HepG2 (cell line): ENCODE data around the gene NRGN. TPM values are rescaled to one million over a fixed set of nuclear protein-coding genes. Genes with fewer than 3 reads are reported as not detected.

Source experiments
- ATF4 ChIP-seq, 2 experiments: fragments of 450-650 bp in 1 of 2; sonication (generic) in 1 of 2; formaldehyde crosslinking; IDR thresholded peaks; 2 replicates each; pipeline versions ENCODE4 v1.5.0 to v1.8.0; 2020 to 2022; ENCODE audit warnings: mild to moderate bottlenecking in 1 of 2, missing genetic modification reagents in 1 of 2
- CEBPG ChIP-seq: IDR thresholded peaks from 2 replicates; pipeline ENCODE4 v1.6.1; 2016
- SAP130 ChIP-seq: IDR thresholded peaks from 2 replicates; pipeline ENCODE4 v1.6.1; 2016; ENCODE audit warnings: low read depth
- TAF1 ChIP-seq: sonication (generic); formaldehyde crosslinking; IDR thresholded peaks from 2 replicates; pipeline ENCODE4 v1.4.0; 2020; ENCODE audit warnings: missing genetic modification reagents
- ZNF414 ChIP-seq: sonication (generic); formaldehyde crosslinking; IDR thresholded peaks from 2 replicates; pipeline ENCODE4 v1.5.0; 2020; ENCODE audit warnings: missing genetic modification reagents
- ZNF513 ChIP-seq: sonication (generic); formaldehyde crosslinking; conservative IDR thresholded peaks from 2 replicates; pipeline ENCODE4 v1.5.0; 2020; ENCODE audit warnings: missing genetic modification reagents
- ZNF788 ChIP-seq: sonication (generic); formaldehyde crosslinking; IDR thresholded peaks from 2 replicates; pipeline ENCODE4 v1.5.0; 2020; ENCODE audit warnings: mild to moderate bottlenecking, missing genetic modification reagents, borderline replicate concordance
- ZNF790 ChIP-seq: sonication (generic); formaldehyde crosslinking; IDR thresholded peaks from 2 replicates; pipeline ENCODE4 v1.8.0; 2022; ENCODE audit warnings: missing genetic modification reagents, mild to moderate bottlenecking, borderline replicate concordance
- ZNF816 ChIP-seq: sonication (generic); formaldehyde crosslinking; IDR thresholded peaks from 2 replicates; pipeline ENCODE4 v1.8.0; 2022; ENCODE audit warnings: missing genetic modification reagents, mild to moderate bottlenecking, borderline replicate concordance
- polyA plus RNA-seq, 8 experiments: library from polyadenylated mRNA; depleted of rRNA in 3 of 8; stranded (reverse) in 7 of 8; unstranded in 1 of 8; fragments of >200 nt; fragmentation: Illumina TruSeq in 4 of 8; extraction: Trizol in 4 of 8; gene quantifications; 2 replicates each; pipeline versions ENCODE4 v1.2.1 to v1.2.3, GENCODE V29; 2011 to 2016; ENCODE audit warnings: low read depth in 4 of 8, missing spikeins in 1 of 8, mixed read lengths in 1 of 8; ENCODE audit not compliant: insufficient read depth in 1 of 8
- total RNA-seq, 5 experiments: library from RNA; depleted of rRNA; stranded (reverse); fragments of >200 nt; fragmentation: Illumina TruSeq; extraction: Trizol; gene quantifications; 2 replicates each; pipeline ENCODE4 v1.2.3, GENCODE V29; 2016; ENCODE audit warnings: low read depth in 1 of 5
- TF ChIP-seq, protein P1 (sequence below): sonication (generic); formaldehyde crosslinking; IDR thresholded peaks from 2 replicates; pipeline ENCODE4 v1.8.1; 2023; ENCODE audit warnings: mild to moderate bottlenecking, moderate library complexity, missing genetic modification reagents
- TF ChIP-seq, protein P2 (sequence below): sonication (generic); formaldehyde crosslinking; IDR thresholded peaks from 2 replicates; pipeline ENCODE4 v1.9.0; 2021; ENCODE audit warnings: missing genetic modification reagents, mild to moderate bottlenecking, borderline replicate concordance
- TF ChIP-seq, protein P3 (sequence below): IDR thresholded peaks from 2 replicates; pipeline ENCODE4 v1.6.1; 2018; ENCODE audit warnings: missing genetic modification reagents
- TF ChIP-seq, protein P4 (sequence below): sonication (generic); IDR thresholded peaks from 2 replicates; pipeline ENCODE4 v1.6.1; 2016; ENCODE audit warnings: low read depth, borderline replicate concordance
- TF ChIP-seq, protein P5 (sequence below): sonication (generic); formaldehyde crosslinking; IDR thresholded peaks from 2 replicates; pipeline ENCODE4 v1.4.0; 2020; ENCODE audit warnings: missing genetic modification reagents, borderline replicate concordance

Gene NRGN
- total and polyA plus RNA-seq, 2 of the 13 experiments (the other 11 are each of a cell fraction or from before 2014, with no cell fraction given), result 0.22 TPM; not detected in 1

DNA sequence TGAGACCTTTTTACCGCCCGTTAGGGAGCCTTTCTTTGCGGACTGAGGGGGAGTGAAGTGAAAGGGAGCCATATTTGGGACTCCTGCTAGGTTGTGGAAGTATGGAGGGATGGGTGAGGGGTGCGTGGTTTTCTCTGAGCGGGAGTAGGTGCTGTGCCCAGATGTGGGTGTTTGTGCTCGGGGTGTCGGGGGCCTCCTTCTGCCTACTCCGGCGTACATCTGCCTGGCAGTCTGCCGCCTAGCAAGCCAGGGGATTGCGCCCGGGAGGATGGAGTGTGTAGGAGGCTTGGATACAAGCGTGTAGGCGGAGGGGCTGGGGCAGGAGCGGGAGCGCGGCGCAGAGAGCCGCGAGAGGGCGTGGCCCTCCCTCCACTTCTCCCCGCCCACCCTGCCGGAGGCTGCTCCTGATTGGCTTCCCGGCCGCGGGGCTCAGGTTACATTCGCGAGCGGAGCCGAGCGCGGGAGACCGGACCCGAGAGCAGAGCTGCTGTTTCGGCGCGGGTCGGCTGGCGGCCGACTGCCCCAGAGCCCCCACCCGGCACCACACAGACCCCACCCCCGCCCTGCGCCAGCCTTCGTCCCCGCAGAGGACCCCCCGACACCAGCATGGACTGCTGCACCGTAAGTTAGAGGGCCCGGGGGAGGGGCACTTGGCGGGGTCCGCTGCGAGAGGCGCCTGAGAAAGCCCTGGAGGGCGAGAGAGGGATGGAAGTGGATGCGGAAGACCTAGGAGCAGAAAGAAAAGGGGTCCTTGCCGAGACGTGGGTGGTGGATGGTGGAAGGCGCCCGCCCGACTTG, at the start of gene NRGN (continued):
- TF ChIP-seq, protein P1, sequence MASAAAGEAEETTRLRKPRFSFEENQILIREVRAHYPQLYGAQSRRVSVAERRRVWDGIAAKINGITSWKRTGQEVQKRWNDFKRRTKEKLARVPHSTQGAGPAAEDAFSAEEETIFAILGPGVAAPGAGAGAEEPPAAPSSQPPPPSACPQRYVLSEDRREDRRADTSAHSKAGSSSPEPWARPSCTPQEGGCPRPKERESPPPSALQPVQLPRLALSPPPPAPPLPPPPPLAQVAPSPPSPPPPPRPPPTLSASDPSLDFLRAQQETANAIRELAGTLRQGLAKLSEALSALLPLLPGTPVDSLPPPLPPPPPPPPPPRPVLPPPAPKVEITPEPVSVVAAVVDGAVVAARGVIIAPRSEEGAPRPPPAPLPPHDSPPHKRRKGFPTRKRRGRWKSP, result peak; percentile 75; the same call in 1 of the 2 replicates
- TF ChIP-seq CEBPG (CRISPR knock-in tag) (no peak), ZNF414 (CRISPR knock-in tag) (no peak), ZNF788 (CRISPR knock-in tag) (no peak), ATF4 (CRISPR knock-in tag; IDR thresholded peaks at IDR 0.05) (no peak), ZNF816 (CRISPR knock-in tag) (no peak), TAF1 (no peak), ZNF790 (CRISPR knock-in tag) (no peak), ZNF513 (CRISPR knock-in tag) (no peak), SAP130 (peak; percentile 52)
- TF ChIP-seq, protein P2, sequence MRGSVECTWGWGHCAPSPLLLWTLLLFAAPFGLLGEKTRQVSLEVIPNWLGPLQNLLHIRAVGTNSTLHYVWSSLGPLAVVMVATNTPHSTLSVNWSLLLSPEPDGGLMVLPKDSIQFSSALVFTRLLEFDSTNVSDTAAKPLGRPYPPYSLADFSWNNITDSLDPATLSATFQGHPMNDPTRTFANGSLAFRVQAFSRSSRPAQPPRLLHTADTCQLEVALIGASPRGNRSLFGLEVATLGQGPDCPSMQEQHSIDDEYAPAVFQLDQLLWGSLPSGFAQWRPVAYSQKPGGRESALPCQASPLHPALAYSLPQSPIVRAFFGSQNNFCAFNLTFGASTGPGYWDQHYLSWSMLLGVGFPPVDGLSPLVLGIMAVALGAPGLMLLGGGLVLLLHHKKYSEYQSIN, result no peak
- TF ChIP-seq, protein P3, sequence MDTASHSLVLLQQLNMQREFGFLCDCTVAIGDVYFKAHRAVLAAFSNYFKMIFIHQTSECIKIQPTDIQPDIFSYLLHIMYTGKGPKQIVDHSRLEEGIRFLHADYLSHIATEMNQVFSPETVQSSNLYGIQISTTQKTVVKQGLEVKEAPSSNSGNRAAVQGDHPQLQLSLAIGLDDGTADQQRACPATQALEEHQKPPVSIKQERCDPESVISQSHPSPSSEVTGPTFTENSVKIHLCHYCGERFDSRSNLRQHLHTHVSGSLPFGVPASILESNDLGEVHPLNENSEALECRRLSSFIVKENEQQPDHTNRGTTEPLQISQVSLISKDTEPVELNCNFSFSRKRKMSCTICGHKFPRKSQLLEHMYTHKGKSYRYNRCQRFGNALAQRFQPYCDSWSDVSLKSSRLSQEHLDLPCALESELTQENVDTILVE (CRISPR knock-in tag), result no peak
- TF ChIP-seq, protein P4, sequence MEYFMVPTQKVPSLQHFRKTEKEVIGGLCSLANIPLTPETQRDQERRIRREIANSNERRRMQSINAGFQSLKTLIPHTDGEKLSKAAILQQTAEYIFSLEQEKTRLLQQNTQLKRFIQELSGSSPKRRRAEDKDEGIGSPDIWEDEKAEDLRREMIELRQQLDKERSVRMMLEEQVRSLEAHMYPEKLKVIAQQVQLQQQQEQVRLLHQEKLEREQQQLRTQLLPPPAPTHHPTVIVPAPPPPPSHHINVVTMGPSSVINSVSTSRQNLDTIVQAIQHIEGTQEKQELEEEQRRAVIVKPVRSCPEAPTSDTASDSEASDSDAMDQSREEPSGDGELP, result no peak
- TF ChIP-seq, protein P5, sequence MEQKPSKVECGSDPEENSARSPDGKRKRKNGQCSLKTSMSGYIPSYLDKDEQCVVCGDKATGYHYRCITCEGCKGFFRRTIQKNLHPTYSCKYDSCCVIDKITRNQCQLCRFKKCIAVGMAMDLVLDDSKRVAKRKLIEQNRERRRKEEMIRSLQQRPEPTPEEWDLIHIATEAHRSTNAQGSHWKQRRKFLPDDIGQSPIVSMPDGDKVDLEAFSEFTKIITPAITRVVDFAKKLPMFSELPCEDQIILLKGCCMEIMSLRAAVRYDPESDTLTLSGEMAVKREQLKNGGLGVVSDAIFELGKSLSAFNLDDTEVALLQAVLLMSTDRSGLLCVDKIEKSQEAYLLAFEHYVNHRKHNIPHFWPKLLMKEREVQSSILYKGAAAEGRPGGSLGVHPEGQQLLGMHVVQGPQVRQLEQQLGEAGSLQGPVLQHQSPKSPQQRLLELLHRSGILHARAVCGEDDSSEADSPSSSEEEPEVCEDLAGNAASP (CRISPR knock-in tag), result no peak
